Neutrophil (primary cell): ENCODE measurements around the gene SOX3.

Source experiments
- H3K27ac ChIP-seq: fragments of 200-600 bp; sonication (generic); 2 replicates; pipeline ENCODE4 v1.5.1; 2016; ENCODE audit warnings: mild to moderate bottlenecking, moderate library complexity
- H3K27me3 ChIP-seq: fragments of 200-600 bp; sonication (generic); 2 replicates; pipeline ENCODE4 v1.6.0; 2016; ENCODE audit warnings: mild to moderate bottlenecking
- H3K36me3 ChIP-seq: fragments of 200-600 bp; sonication (generic); 2 replicates; pipeline ENCODE4 v1.5.1; 2017
- H3K4me1 ChIP-seq, 2 experiments: fragments of 200-600 bp in 1 of 2; sonication (generic) in 1 of 2; 1 replicate in 1 of 2; 2 replicates in 1 of 2; pipeline versions ENCODE4 v1.5.1 to v1.6.1; 2013 to 2016; ENCODE audit warnings: low read depth in 1 of 2, low read length in 1 of 2, mild to moderate bottlenecking in 1 of 2, moderate library complexity in 1 of 2; ENCODE audit not compliant: control insufficient read depth in 1 of 2, insufficient read depth in 1 of 2
- H3K4me3 ChIP-seq, 2 experiments: fragments of 200-600 bp in 1 of 2; sonication (generic) in 1 of 2; 1 replicate in 1 of 2; 2 replicates in 1 of 2; pipeline ENCODE4 v1.5.1; 2013 to 2016; ENCODE audit warnings: low read depth in 1 of 2, low read length in 1 of 2, mild to moderate bottlenecking in 1 of 2, moderate library complexity in 1 of 2
- H3K9me3 ChIP-seq: fragments of 200-600 bp; sonication (generic); 2 replicates; pipeline ENCODE4 v1.5.1; 2016
- TF ChIP-seq, protein P1 (sequence below): fragments of 200-600 bp; sonication (generic); IDR thresholded peaks from 2 replicates; pipeline ENCODE4 v1.5.1; 2016; ENCODE audit warnings: antibody characterized with exemption

SOX3 gene

DNA sequence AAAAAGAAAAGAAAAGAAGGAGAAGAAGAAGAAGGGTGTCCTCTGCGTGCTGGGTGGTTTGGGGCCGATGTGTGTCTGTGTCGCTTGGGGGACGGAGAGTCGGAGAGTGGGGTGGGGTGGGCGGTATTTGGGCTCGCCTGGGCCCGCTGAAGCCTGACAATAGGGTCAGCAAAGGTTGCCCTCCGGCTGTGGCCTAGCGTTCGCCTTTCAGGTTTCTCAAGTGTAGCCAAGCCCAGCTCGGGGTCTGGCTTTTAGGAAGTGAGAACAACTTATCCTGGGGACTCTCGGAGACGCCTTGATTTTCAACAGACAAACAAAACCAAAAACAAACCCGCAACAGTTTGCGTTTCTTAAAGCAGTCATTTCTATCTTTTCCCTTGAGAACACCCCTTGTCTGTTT lies 4.1 kb upstream of the SOX3 start:
- TF ChIP-seq, protein P1, sequence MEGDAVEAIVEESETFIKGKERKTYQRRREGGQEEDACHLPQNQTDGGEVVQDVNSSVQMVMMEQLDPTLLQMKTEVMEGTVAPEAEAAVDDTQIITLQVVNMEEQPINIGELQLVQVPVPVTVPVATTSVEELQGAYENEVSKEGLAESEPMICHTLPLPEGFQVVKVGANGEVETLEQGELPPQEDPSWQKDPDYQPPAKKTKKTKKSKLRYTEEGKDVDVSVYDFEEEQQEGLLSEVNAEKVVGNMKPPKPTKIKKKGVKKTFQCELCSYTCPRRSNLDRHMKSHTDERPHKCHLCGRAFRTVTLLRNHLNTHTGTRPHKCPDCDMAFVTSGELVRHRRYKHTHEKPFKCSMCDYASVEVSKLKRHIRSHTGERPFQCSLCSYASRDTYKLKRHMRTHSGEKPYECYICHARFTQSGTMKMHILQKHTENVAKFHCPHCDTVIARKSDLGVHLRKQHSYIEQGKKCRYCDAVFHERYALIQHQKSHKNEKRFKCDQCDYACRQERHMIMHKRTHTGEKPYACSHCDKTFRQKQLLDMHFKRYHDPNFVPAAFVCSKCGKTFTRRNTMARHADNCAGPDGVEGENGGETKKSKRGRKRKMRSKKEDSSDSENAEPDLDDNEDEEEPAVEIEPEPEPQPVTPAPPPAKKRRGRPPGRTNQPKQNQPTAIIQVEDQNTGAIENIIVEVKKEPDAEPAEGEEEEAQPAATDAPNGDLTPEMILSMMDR: no peak
- no peak overlapping the region for H3K27ac ChIP-seq
- H3K9me3 ChIP-seq: no peaks in the 10 kb centered on the region
- H3K27me3 ChIP-seq: peaks cover 95% of the 10 kb centered on the region
- no peaks in the 10 kb centered on the region for H3K36me3 ChIP-seq
- H3K4me1 ChIP-seq: no peaks in the 10 kb centered on the region
- no peak overlapping the region for H3K4me3 ChIP-seq

DNA sequence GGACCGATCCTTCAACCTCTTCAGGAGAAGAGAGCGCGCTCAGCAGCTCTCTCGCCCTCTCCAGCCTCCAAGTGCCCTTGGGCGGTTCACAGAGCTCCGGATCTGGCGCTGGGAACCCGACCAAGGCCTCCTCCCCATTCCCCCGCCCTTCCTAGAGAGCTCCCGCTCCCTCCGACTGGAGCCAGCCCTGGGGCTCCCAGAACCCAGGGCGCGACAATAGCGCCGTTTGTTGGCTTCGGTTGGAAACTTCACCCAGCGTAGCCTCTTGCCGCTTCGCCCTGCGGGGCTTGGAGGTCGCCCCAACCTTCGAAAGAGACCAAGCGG lies 3.1 kb upstream of the SOX3 start:
- Histone ChIP-seq H3K36me3 (no peaks in the 10 kb centered on the region), H3K4me3 (no peak overlapping the region), H3K9me3 (no peaks in the 10 kb centered on the region), H3K27me3 (peaks cover 100% of the 10 kb centered on the region), H3K27ac (no peak overlapping the region), H3K4me1 (no peaks in the 10 kb centered on the region)
- TF ChIP-seq, protein P1: no peak

DNA sequence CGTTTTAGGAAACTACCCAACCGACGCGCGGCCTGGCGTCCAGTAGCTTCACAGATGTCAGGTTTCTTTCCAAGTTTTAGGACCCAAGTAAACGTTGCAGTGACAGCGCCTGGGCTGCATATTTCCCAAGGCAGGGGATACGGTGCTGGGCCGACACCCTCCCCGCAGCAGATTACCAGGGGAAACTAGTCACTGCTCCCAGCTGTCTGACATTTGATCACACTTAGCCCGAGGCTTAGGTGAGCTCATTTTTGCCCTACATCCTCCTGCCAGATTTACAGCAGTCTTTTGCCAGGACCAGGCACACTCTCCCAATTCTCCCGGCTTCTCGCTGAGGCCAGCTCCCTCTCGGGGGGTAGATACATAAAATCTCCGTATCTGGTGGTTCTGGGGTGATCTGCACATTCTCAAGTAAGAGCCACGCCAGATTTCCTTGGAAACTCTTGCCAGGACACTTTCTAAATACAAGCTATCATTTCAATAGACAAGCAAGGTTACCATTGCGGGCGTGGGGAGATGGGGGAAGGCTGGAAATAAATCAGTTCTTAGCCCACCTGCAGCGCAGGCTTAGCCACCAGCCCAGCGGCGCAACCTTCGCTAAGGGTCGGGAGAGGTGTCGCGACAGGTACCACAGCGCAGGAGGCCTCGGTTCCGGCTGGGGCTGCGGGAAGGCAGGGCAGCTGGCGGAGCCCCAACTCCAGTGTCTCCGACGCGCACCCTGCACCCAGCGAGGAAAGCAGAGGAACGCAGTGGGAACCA lies 2.5 kb upstream of the SOX3 start:
- H3K9me3 ChIP-seq: no peaks in the 10 kb centered on the region
- no peaks in the 10 kb centered on the region for H3K36me3 ChIP-seq
- H3K27me3 ChIP-seq: peaks cover 100% of the 10 kb centered on the region
- no peak overlapping the region for H3K27ac ChIP-seq
- TF ChIP-seq, protein P1: no peak
- no peak overlapping the region for H3K4me3 ChIP-seq
- no peaks in the 10 kb centered on the region for H3K4me1 ChIP-seq

DNA sequence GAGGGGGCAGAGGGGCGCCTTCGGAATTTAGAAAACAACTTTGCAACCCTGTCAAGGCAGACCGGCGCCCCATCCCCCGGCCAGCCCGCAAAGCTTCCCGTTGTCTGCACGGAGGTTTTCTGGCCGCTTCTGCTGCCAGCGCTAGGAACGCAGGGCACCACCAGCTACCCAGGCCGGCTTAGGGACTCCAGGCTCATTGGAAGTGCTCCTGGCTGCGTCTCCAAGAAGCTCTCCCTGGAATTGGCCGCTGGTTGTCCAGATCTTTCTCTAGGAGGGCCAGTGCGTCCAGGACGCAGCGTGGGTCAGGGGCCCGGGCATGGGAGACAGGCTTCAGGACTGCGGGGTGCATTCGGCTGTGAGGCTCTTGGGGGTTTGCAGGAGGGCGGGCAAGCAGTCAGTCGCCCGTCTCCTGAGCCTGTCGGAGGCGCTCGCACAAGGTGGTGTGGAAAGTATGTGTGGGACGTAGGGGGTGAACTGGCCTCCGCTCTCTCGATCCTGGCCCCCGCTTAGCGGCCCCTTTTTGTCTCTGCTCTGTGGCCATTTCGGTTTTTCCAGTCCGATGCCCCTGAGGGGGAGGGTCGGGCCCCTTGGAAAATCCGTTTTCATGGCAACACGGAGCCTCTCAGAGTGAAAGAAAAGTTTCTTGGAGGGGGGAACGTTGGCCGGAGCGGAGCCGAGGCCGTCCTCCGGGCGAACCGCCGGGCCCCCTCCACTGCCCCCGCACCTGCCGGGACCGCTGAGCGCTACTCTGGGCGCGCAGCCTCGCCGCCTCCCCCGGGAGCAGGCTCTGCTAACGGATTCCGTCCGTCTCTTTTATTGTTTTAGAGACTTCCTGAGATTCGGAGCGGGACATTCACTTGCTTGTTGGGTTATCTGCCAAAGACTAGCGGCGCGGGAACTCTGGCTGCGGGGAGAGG lies 810 bp upstream of the SOX3 start:
- no peak overlapping the region for H3K4me3 ChIP-seq
- TF ChIP-seq, protein P1: no peak
- peaks cover 100% of the 10 kb centered on the region for H3K27me3 ChIP-seq
- no peaks in the 10 kb centered on the region for H3K9me3 ChIP-seq
- H3K36me3 ChIP-seq: no peaks in the 10 kb centered on the region
- H3K4me1 ChIP-seq: no peaks in the 10 kb centered on the region
- H3K27ac ChIP-seq: no peak overlapping the region

DNA sequence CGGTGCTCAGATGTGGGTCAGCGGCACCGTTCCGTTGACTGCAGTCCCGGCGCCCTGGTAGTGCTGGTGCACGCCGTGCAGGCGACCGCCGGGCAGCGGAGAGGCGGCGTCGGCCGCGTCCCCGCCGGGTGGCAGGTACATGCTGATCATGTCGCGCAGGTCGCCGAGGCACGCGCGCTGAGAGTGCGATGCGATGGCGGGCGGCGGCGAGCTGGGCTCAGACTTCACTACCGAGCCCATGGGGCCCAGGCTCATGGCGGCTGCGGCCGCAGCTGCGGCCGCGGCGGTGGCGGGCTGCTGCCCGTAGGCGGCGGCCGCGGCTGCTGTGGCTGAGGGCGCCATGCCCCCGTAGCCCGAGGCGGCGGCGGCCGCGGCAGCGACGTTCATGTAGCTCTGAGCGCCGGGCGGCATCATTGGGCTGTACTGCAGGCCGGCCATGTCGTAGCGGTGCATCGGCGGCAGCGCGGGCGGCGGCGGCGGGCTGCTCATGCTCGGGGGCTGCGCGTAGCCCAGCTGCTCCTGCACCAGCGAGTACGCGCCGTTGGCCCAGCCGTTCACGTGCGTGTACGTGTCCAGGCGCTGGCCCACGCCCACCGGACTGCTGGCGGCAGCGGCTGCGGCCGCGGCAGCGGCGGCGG lies 1.0 kb downstream of the SOX3 start:
- no peak overlapping the region for H3K27ac ChIP-seq
- no peak overlapping the region for H3K4me3 ChIP-seq
- no peaks in the 10 kb centered on the region for H3K36me3 ChIP-seq
- TF ChIP-seq, protein P1: no peak
- no peaks in the 10 kb centered on the region for H3K4me1 ChIP-seq
- H3K9me3 ChIP-seq: no peaks in the 10 kb centered on the region
- H3K27me3 ChIP-seq: peaks cover 99% of the 10 kb centered on the region
